Myocyte (in vitro differentiated cells): ENCODE data around the gene UBR1. TPM values are rescaled to one million over a fixed set of nuclear protein-coding genes. Genes with fewer than 3 reads are reported as not detected.
A peak's percentile ranks its signal among the peaks of the same experiment; 100 is the strongest.
"Not testable (repeated sequence)": the region's sequence is repeated elsewhere in the genome, so short reads cannot be mapped to it uniquely, and the experiment has no call there.

Experiments
- DNase-seq: peaks from one replicate; pipeline ENCODE4 v3.0.0-alpha.2; 2012; ENCODE audit warnings: low read depth
- total RNA-seq: library from RNA; depleted of rRNA; stranded (reverse); fragments of >200 nt; gene quantifications from 2 replicates; pipeline ENCODE4 v1.2.3, GENCODE V29; 2014

Gene UBR1
- total RNA-seq, 1 donor from 2014 or later = 40.0 TPM

- DNase-seq = no peak
Observed at GRCh38 chr15:42915654-42916315, 190.1 kb downstream of the UBR1 start.

DNA sequence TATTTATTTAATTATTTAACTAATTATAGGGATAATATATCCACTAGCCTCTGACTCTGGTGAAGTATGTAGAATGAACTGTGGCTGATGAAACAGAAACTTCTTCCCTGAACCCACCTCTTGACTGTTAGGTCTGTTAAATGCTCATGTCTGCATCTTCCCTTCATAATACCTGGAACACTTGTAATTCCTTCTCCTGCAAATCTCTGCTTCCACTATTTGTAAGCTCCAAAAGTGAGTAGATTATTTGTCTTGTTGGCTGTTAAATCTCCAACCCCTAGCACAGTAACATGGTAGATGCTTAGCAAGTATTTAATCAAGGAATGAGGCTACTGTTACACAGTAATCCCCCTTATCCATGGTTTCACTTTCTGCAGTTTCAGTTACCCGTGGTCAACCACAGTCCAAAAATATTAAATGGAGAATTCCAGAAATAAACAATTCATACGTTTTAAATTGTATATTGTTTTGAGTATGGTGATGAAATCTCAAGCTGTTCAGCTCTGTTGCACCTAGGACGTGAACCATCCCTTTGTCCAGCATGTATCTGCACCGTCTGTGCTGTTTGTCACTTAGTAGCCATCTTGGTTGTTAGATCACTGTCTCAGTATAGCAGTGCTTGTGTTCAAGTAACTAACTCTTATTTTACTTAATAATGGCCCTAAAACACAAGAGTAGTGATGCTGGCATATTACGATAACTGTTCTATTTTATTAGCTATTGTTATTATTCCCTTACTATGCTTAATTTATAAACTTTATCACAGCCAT, 190.9 kb downstream of the UBR1 start:
- DNase-seq = peak; percentile 24

DNA sequence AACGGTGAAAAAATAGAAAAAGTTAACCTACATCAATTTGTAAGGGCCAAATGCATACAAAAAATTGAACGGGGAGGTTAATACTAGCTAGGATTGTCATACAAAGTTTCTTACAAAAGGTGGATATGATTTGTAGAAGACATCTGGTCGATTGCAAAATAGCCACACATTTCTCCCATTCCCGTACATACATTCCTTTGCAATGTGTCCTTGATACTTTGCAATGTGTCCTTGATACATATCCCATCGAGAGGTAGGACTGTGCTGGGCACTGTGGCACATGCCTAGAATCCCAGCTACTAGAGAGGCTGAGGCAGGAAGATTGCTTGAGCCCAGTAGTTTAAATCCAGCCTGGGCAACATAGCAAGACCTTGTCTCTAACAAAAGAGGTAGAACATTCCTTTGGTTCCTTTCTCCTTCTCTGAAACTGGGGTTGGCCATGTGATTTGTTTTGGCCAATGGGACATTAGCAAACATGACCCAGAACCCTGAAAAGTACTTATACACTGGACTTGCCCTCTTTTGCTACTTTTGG, 194.7 kb downstream of the UBR1 start:
- no peak for DNase-seq

GRCh38 chr15:42908538-42908937, 197.3 kb downstream of the UBR1 start:
- no peak for DNase-seq

- no peak for DNase-seq
Observed at GRCh38 chr15:42903388-42904324, 202.2 kb downstream of the UBR1 start.

- DNase-seq = not testable (repeated sequence)
Observed at GRCh38 chr15:42893911-42894310, 211.9 kb downstream of the UBR1 start.

Other genes with a start within 250 kb of the UBR1 start
- 10.4 and 14.6 TPM in 2 replicates for gene TTBK2, start 185.3 kb downstream of the UBR1 start, total RNA-seq
- gene TMEM62, start 27.5 kb upstream of the UBR1 start, total RNA-seq = 9.8 and 13.1 TPM in 2 replicates
- gene CCNDBP1, start 79.4 kb upstream of the UBR1 start, total RNA-seq = 97.6 and 109 TPM in 2 replicates
- not detected in 2 replicates for gene EPB42, start 115.0 kb upstream of the UBR1 start, total RNA-seq
- 0.21 TPM in 1 of 2 replicates, not detected in the other for gene TGM5, start 160.9 kb upstream of the UBR1 start, total RNA-seq
- gene TGM7, start 196.2 kb upstream of the UBR1 start, total RNA-seq = not detected in 2 replicates
- 4.5 and 7.1 TPM in 2 replicates for gene LCMT2, start 224.5 kb upstream of the UBR1 start, total RNA-seq